Astrocyte of the cerebellum (primary cell): ENCODE data around the gene ETFA.
A peak's percentile ranks its signal among the peaks of the same experiment; 100 is the strongest.
"Not testable (repeated sequence)": the region's sequence is repeated elsewhere in the genome, so short reads cannot be mapped to it uniquely, and the experiment has no call there.

ENCODE experiments used
- DNase-seq: peaks from one replicate; pipeline ENCODE4 v3.0.0-alpha.2; 2011; ENCODE audit warnings: low read depth
- H3K4me3 ChIP-seq: 2 replicates; pipeline ENCODE4 v1.5.1; 2011; ENCODE audit warnings: mild to moderate bottlenecking, low read depth, low read length, moderate library complexity
- in situ Hi-C: cut with HindIII; loops from 2 replicates; pipeline ENCODE4 v1.10.0; 2017; ENCODE audit warnings: low sequenced_read_pairs
- TF ChIP-seq, protein P1 (sequence below): IDR thresholded peaks from 2 replicates; pipeline ENCODE4 v1.5.1; 2012; ENCODE audit warnings: low read length, low read depth, moderate library complexity, mild to moderate bottlenecking; ENCODE audit errors: missing control alignments

The ETFA gene

DNA sequence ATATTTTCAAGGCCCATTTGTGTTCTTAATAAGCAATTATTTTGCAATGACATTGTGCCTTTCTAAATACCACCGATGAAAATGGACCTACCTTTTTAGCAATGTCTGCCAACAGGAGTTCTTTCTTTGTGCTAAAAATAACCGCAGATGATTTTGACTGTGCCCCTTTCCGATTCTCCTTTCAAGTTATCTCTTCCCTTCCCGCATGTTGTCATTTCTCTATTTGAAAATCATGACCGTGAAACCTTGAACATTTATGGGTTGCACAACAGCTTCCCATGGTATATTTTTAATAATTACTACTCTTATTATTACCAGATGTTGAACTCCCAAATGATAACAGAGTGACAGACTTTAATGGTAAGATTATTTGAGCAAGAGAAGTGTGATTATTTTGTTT lies 10.3 kb upstream of the ETFA start:
- DNase-seq = no peak
- TF ChIP-seq, protein P1, sequence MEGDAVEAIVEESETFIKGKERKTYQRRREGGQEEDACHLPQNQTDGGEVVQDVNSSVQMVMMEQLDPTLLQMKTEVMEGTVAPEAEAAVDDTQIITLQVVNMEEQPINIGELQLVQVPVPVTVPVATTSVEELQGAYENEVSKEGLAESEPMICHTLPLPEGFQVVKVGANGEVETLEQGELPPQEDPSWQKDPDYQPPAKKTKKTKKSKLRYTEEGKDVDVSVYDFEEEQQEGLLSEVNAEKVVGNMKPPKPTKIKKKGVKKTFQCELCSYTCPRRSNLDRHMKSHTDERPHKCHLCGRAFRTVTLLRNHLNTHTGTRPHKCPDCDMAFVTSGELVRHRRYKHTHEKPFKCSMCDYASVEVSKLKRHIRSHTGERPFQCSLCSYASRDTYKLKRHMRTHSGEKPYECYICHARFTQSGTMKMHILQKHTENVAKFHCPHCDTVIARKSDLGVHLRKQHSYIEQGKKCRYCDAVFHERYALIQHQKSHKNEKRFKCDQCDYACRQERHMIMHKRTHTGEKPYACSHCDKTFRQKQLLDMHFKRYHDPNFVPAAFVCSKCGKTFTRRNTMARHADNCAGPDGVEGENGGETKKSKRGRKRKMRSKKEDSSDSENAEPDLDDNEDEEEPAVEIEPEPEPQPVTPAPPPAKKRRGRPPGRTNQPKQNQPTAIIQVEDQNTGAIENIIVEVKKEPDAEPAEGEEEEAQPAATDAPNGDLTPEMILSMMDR = no peak
- in situ Hi-C loops = no loop called here
- no peak overlapping the region for H3K4me3 ChIP-seq

DNA sequence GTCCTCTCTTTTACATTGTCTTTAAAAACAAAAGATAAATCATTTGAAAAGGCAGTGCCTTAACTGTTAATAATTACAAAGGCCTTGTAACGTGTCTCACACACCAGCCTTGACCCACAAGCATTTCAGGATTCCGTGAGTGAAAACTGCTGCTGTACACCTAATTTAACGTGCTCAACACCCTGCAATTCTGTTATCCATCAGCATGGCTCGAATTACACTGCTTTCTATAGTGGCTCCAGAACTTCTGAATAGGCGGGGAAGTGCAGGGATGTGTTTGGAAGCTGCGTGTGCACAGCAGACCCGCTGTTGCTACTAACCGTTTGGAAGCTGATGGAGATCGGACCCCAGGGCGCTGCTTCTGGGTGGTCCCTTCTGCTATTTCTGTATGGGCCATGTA lies 9.9 kb upstream of the ETFA start:
- TF ChIP-seq, protein P1 = no peak
- no peak for DNase-seq
- H3K4me3 ChIP-seq = no peak overlapping the region
- in situ Hi-C loops = no loop called here

DNA sequence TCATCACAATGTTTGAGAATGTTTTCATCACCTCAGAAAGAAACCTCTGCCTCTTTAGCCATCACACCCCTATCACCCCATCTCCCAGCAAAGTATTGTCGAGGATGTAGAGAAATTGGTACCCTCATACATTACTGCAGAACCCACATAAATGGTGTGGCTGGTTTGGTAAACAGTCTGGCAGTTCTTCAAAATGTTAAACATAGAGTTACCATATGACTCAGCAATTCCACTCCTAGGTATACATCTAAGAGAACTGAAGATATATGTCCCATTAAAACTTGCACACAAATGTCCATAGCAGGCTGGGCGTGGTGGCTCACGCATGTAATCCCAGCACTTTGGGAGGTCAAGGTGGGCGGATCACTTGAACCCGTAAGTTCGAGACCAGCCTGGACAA lies 8.7 kb upstream of the ETFA start:
- H3K4me3 ChIP-seq = no peak overlapping the region
- DNase-seq = no peak
- in situ Hi-C loops = no loop called here
- TF ChIP-seq, protein P1 = no peak

DNA sequence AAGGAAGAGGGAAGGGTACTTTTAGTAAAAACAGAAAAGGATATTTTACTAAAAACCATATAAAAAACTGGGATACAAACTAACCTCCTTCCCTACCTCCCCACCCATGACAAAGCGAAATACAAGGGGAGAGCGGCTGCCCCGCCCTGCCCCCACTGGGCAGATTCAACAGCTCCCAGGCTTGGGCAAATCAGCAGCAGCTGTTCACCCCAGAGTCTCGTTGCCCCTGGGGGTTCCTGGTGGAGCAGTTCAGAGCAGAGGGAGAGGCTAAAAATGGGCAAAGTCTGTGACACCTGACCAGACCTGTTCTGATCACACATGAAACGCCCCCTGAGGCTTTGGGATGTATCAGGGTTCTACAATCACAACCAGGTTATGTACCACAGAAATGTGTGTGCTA lies 2.5 kb upstream of the ETFA start:
- TF ChIP-seq, protein P1 = no peak
- H3K4me3 ChIP-seq = no peak overlapping the region
- no peak for DNase-seq
- in situ Hi-C loops = no loop called here

DNA sequence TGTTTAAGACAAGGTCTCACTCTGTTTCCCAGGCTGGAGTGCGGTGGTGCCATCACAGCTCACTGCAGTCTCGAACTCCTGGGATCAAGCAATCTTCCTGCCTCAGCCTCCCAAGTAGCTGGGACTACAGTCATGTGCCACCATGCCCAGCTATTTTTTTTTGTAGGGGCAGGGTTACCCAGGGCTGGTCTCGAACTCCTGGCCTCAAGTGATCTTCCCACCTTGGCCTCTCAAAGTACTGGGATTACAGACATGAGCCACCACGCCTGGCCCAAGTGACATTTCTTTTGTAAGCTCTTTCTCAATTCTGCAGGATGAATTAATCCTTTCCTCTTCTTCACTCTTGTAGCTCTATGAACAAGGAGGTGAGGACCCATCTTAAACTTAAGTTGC lies 1.9 kb upstream of the ETFA start:
- H3K4me3 ChIP-seq, in situ Hi-C loops, DNase-seq: not testable (repeated sequence)

DNA sequence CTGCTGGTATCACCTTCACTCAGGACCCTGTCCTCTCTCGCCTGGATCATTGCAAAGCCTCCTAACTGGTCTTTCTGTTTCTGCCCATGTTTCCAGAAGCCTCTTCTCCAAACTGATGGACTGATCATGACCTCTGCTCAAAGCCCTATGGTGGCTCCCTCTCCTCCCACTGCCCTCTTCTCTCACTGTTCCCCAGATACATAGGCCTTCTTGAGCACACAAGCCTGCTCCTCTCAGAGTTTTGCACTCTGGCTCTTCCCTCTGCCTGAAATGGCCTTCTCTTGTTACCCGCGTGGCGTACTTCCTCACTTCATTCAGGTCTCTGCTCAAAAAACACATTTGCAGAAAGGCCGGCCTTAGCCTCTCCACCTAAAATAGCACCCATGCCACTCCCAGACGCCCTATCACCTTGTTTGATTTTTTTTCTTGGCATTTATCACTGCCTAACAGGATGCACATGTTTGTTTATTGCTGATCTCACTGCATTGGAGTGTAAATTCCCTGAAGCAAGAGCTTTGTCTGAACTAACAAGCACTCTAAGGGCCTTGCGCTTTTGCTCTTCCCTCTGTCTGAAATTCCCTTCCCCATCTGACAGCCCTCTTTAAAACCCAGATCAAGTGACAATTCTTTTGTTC lies 1.4 kb upstream of the ETFA start:
- DNase-seq = no peak
- in situ Hi-C loops = no loop called here
- no peak overlapping the region for H3K4me3 ChIP-seq
- TF ChIP-seq, protein P1 = no peak

DNA sequence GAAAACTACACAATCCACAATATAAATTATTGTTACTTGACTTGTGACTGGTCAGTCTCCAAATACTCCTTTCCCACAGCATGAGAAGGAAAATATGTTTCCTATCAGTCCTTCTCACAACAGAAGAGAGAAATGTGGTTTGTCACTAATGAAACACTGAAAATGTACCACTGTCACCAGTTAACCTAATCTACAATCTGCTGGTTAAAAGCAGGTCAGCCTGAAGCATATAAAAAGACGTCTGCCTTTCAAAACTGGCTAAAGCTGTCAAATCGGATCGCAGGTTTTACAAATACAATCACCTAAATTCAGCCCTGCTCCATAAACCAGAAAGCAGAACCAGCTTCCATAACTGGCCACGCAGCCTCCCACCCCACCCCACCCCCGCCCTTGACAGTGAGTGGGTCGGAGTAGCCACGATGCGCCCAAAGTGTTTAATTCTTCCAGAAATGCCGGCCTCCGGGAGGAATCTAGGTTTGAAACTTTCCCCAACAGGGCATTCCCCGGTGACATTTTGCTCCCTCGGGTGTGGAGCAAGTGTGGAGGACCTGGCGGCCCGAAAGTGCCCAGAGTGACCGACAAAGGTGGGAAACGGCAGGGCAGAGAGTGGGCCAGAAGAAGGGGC lies 682 bp downstream of the ETFA start:
- in situ Hi-C loops = no loop called here
- TF ChIP-seq, protein P1 = no peak
- no peak for DNase-seq
- peak overlapping the region; percentile 92 for H3K4me3 ChIP-seq
